GM12872 (cell line): ENCODE measurements around the gene ZNF454.

Experiments
- CTCF ChIP-seq: IDR thresholded peaks from 3 replicates; pipeline ENCODE4 v1.5.1; 2011; ENCODE audit warnings: low read depth, mild to moderate bottlenecking, low read length, moderate library complexity; ENCODE audit not compliant: insufficient read depth

ZNF454 gene

GRCh38 chr5:178965465-178966055, 24.6 kb downstream of the ZNF454 start:
- no peak for TF ChIP-seq CTCF

- TF ChIP-seq CTCF = no peak
These were observed 40.4 kb downstream of the ZNF454 start for GRCh38 chr5:178981381-178981780.

GRCh38 chr5:178982941-178983340, 41.9 kb downstream of the ZNF454 start:
- no peak for TF ChIP-seq CTCF

GRCh38 chr5:178983728-178984127, 42.7 kb downstream of the ZNF454 start:
- TF ChIP-seq CTCF = no peak

GRCh38 chr5:178984145-178985072, 43.4 kb downstream of the ZNF454 start:
- TF ChIP-seq CTCF = no peak

GRCh38 chr5:178986326-178986960, 45.4 kb downstream of the ZNF454 start:
- TF ChIP-seq CTCF = no peak
